VCaP (cell line): ENCODE results near the gene SPOCK3.
"Not testable (repeated sequence)": the region's sequence is repeated elsewhere in the genome, so short reads cannot be mapped to it uniquely, and the experiment has no call there.

ENCODE experiments used
- H3K27ac ChIP-seq: fragments of 450-650 bp; 2 replicates; pipeline ENCODE4 v1.5.1; 2017
- TF ChIP-seq, protein P1 (sequence below): fragments of 450-650 bp; conservative IDR thresholded peaks from 2 replicates; pipeline ENCODE4 v1.5.1; 2017; ENCODE audit warnings: mild to moderate bottlenecking, moderate library complexity

The SPOCK3 gene

DNA sequence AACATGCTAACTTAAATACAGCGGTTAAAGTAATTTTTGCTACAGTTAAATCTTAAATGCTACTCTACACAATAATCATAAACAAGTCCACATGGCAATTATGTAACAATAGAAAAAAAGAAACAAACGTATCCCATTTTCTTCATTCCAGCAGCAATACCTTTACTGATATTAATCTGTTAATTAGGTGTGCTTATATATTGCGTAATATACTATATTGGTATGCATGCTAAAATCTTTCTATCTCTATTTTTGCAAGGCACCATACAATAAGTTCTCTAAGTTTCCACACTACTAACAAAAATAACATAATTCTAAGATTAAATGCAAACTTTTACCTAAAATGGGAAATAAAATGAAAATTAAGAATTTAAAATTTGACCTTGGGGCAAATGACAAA, 500.6 kb downstream of the SPOCK3 start:
- H3K27ac ChIP-seq = no peak overlapping the region
- TF ChIP-seq, protein P1, sequence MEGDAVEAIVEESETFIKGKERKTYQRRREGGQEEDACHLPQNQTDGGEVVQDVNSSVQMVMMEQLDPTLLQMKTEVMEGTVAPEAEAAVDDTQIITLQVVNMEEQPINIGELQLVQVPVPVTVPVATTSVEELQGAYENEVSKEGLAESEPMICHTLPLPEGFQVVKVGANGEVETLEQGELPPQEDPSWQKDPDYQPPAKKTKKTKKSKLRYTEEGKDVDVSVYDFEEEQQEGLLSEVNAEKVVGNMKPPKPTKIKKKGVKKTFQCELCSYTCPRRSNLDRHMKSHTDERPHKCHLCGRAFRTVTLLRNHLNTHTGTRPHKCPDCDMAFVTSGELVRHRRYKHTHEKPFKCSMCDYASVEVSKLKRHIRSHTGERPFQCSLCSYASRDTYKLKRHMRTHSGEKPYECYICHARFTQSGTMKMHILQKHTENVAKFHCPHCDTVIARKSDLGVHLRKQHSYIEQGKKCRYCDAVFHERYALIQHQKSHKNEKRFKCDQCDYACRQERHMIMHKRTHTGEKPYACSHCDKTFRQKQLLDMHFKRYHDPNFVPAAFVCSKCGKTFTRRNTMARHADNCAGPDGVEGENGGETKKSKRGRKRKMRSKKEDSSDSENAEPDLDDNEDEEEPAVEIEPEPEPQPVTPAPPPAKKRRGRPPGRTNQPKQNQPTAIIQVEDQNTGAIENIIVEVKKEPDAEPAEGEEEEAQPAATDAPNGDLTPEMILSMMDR = no peak

DNA sequence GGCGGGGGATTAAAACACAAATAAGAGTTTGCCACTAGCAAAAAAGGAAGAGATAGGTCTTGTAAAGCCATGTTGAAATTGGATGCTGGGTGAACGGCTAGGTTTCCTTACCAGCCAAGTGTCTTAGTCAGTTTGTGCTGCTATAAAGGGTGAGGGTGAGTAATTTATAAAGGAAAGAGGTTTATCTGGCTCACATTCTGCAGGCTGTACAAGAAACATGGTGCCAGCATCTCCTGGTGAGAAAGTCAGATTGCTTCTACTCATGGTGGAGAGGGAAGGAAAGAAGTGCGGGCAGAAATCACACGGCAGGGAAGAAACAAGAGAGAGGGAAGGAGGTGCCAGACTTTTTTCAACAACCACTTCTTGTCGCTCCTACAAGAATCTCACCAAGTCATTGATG, 507.5 kb downstream of the SPOCK3 start:
- no peak overlapping the region for H3K27ac ChIP-seq
- TF ChIP-seq, protein P1 = no peak

DNA sequence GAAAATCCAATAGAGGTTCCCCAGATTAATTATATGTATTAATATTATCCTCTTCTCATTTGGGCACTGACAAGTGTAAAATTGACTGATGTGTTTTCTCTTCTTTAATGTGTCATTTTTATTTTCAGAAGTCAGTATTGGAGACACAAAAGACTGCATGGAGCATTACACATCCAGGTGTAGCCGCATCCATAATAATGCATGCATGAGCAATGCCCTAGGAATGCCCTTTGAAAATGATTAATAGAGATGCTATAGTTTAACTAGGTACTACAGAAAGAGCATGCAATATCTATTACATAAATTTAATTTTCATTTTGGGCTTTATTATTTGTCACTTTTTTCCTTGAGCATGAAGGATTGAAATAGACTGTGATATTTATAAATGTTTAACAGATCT, 509.9 kb downstream of the SPOCK3 start:
- TF ChIP-seq, protein P1 = no peak
- no peak overlapping the region for H3K27ac ChIP-seq

DNA sequence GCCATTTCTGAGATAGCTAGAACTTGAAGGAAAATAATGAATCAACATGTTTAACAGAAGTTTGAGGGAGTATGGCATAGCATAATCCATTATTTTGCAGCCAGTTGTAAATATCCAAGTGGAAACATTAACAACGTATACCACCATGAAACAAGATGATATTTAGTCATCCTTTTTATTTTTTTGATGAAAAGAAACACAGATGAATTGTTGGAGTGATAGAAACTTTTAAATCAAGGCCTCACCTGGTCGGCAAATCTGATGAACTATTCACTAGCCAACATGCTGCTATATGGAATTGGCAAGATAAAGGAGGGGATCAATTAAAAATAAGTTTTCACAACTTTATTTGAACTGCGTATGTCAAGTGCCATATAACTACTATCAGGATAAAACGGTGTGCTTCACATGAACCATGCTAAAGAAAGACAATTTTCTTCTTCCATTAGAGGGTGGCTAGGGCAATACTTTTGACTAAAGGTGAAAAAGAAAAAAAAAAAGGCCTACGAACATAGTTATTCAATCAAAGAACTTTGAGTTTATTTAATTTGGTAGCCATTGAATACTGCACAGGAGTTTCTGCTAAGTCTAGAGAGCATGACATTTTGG, 510.7 kb downstream of the SPOCK3 start:
- TF ChIP-seq, protein P1 = no peak
- H3K27ac ChIP-seq = no peak overlapping the region

DNA sequence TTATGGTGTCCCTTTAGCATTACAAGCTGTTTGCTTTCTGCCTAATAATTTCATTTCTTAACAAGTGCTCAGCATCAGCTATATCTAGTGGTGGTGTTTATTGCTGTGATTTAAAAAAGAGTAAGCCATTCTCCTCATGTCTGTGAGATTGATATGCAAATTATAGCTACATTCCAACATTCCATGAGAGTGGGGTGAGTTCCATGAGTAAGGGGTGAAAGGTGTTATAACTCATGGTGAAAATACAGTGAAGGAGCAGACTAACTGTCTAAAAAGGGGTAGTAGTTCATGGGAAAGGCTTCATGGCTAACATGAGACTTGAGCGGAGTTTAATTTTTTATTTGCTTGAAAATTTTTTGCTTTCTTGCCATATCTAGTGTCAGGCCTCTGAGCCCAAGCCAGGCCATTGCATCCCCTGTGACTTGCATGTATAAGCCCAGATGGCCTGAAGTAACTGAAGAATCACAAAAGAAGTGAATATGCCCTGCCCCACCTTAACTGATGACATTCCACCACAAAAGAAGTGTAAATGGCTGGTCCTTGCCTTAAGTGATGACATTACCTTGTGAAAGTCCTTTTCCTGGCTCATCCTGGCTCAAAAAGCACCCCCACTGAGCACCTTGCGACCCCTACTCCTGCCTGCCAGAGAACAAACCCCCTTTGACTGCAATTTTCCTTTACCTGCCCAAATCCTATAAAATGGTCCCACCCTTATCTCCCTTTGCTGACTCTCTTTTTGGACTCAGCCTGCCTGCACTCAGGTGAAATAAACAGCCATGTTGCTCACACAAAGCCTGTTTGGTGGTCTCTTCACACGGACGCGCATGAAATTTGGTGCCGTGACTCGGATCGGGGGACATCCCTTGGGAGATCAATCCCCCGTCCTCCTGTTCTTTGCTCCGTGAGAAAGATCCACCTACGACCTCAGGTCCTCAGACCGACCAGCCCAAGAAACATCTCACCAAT, 518.3 kb downstream of the SPOCK3 start:
- H3K27ac ChIP-seq = not testable (repeated sequence)

DNA sequence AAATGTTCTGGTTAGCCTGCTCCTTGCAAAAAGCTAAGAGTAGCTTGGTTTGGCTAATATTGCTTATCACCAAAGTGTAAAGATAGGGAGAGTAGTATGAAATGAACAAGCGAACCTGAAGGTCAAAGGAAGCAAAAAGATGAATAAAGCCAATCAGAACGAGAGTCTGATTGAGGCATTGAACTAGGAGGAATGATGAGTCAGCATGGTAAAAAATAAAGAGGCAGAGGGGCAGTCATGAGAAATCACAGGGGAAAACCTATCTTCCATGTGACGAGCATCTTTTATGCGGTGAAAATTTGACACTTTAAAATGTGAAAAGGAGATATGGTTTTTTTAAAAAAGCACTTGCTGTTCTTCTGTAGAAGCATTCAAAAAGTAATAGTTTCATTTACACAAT, 533.7 kb downstream of the SPOCK3 start:
- H3K27ac ChIP-seq = no peak overlapping the region
- TF ChIP-seq, protein P1 = no peak

DNA sequence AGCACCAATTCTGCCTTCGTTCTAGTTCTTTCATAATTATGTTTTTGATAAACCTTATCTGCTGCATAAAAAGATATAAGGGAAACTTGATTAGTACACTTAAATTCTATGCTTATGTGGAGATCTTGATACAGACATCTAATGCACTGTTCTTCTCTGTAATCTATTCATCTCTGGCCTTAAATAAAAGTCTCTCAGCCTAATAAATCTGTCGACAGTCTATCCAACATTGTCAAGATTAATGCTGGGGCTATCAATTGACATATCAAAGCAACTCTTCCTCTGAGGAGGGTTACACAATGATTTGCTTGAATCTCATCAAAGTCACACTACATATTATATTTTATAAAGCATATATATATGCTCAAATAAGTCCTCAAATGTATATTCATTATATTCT, 545.5 kb downstream of the SPOCK3 start:
- TF ChIP-seq, protein P1 = no peak
- H3K27ac ChIP-seq = no peak overlapping the region

DNA sequence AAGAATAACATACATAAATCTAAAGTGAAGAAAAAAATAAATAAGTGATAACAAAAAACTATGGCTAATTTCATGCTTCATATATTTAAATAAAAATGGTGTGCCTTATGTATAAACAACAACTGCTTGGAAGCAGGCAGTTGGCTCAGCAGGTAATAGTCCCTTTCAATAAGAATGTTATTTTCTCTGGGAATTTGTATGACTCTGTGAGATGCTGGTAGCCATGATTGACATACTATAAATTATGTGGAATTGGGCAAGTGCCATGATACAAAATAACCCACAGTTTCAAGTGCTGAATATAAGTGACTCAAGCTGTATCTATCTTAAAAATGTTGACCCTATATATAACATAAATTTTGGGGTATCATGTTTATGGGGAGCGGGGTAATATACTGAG, 546.5 kb downstream of the SPOCK3 start:
- H3K27ac ChIP-seq = no peak overlapping the region
- TF ChIP-seq, protein P1 = no peak
